CD8-positive, alpha-beta memory T cell (primary cell): ENCODE measurements around the gene ARID1B. TPM values are rescaled to one million over a fixed set of nuclear protein-coding genes. Genes with fewer than 3 reads are reported as not detected.

Source experiments
- CTCF ChIA-PET: fragments of 350-600 bp; sonication (Branson Sonifier 250); formaldehyde crosslinking; loops from one replicate; lab custom pipeline; 2021; ENCODE audit warnings: antibody characterized with exemption; lab: Charles Lee
- POLR2A ChIA-PET: fragments of 350-600 bp; sonication (Branson Sonifier 250); formaldehyde crosslinking; loops from one replicate; lab custom pipeline; 2021; ENCODE audit warnings: antibody characterized with exemption; lab: Charles Lee
- DNase-seq, 5 donors: peaks; one replicate each; pipeline versions ENCODE4 v3.0.0 to v3.0.0-alpha.2; 2020 to 2022; ENCODE audit warnings: mixed read lengths in 1 of 5
- H3K27ac ChIP-seq: one replicate; pipeline ENCODE4 v1.7.0; 2013; ENCODE audit warnings: low read depth, mild to moderate bottlenecking, low read length, moderate library complexity
- H3K27me3 ChIP-seq: 2 replicates; pipeline ENCODE4 v1.7.0; 2013; ENCODE audit warnings: low read length, mild to moderate bottlenecking; ENCODE audit not compliant: insufficient read depth, poor library complexity, severe bottlenecking
- H3K36me3 ChIP-seq: 2 replicates; pipeline ENCODE4 v1.7.0; 2013; ENCODE audit warnings: mild to moderate bottlenecking, low read length, moderate library complexity; ENCODE audit not compliant: insufficient read depth
- H3K4me1 ChIP-seq: 2 replicates; pipeline ENCODE4 v1.7.0; 2013; ENCODE audit warnings: mild to moderate bottlenecking, low read length, moderate library complexity; ENCODE audit not compliant: insufficient read depth
- H3K4me3 ChIP-seq: 2 replicates; pipeline ENCODE4 v1.7.0; 2013; ENCODE audit warnings: mild to moderate bottlenecking, low read length
- H3K9me3 ChIP-seq: 2 replicates; pipeline ENCODE4 v1.7.0; 2013; ENCODE audit warnings: mild to moderate bottlenecking, low read length
- H3K27ac Mint-ChIP-seq, 8 donors: one replicate each; pipeline ENCODE4 v1.8.0; 2020 to 2021; ENCODE audit warnings: mixed read lengths in 8 of 8, mild to moderate bottlenecking in 6 of 8, inconsistent platforms in 3 of 8, moderate library complexity in 3 of 8
- H3K27me3 Mint-ChIP-seq, 2 donors: one replicate each; pipeline ENCODE4 v1.8.0; 2020 to 2021; ENCODE audit warnings: mixed read lengths in 2 of 2, mild to moderate bottlenecking in 1 of 2, moderate library complexity in 1 of 2
- H3K36me3 Mint-ChIP-seq, 3 donors: one replicate each; pipeline ENCODE4 v1.8.0; 2020 to 2021; ENCODE audit warnings: mixed read lengths in 3 of 3, inconsistent platforms in 1 of 3, mild to moderate bottlenecking in 1 of 3
- H3K4me1 Mint-ChIP-seq, 3 donors: one replicate each; pipeline ENCODE4 v1.8.0; 2020 to 2021; ENCODE audit warnings: mixed read lengths in 3 of 3, inconsistent platforms in 1 of 3, mild to moderate bottlenecking in 1 of 3
- H3K4me3 Mint-ChIP-seq, 7 donors: one replicate each; pipeline ENCODE4 v1.8.0; 2020 to 2021; ENCODE audit warnings: mixed read lengths in 7 of 7, mild to moderate bottlenecking in 6 of 7, moderate library complexity in 4 of 7, inconsistent platforms in 2 of 7
- H3K9me3 Mint-ChIP-seq, 5 donors: one replicate each; pipeline ENCODE4 v1.8.0; 2020 to 2022; ENCODE audit warnings: mixed read lengths in 5 of 5, mild to moderate bottlenecking in 3 of 5, moderate library complexity in 2 of 5, inconsistent platforms in 1 of 5
- polyA plus RNA-seq: library from polyadenylated mRNA; unstranded; fragments of 300-500 nt; fragmentation: Illumina TruSeq; gene quantifications from one replicate; pipeline ENCODE4 v1.2.3, GENCODE V29; 2021
- total RNA-seq, 2 experiments: library from RNA; stranded (reverse); gene quantifications; one replicate each; pipeline ENCODE4 v1.2.3, GENCODE V29; 2021

The ARID1B gene
- total and polyA plus RNA-seq, 3 experiments from 2014 or later, result 19.1 to 57.9 (median 53.0) TPM

DNA sequence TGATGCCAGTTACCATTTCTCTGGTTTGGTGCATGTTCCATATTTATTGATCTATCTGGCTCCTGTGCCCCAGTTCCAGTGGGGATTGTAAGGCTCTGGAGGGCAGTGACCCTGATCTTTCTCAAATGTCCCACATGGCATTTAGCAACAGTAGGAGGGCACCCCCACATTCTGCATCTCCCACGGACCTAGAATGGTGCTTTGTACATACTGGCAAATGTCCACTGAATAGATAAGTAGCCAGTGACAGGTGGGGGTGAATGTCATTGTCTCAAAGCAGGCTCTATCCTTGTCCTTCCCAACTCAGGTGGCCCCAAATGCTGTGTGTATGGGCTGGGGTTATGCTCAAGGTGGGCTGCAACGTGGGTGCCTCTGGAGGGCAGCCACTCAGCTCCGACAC lies 462.0 kb downstream of the ARID1B start:
- H3K4me1 ChIP-seq, result peaks cover 12% of the 10 kb centered on the region
- peak overlapping the region in 1 of 8 donors; percentile 51 for H3K27ac Mint-ChIP-seq
- H3K27me3 ChIP-seq, result no peaks in the 10 kb centered on the region
- H3K36me3 ChIP-seq, result no peaks in the 10 kb centered on the region
- ChIA-PET POLR2A (interaction anchor here (1.2 kb wide), 1 partner anchor 36 kb away, joined by 3 read pairs; no protein-coding TSS in a partner anchor), CTCF (interaction anchor here (0.8 kb wide), 1 partner anchor 25 kb away, joined by 3 read pairs; no protein-coding TSS in a partner anchor)
- peaks cover 20 to 21% of the 10 kb centered on the region in 2 donors for H3K27me3 Mint-ChIP-seq
- no peak overlapping the region for H3K27ac ChIP-seq
- peaks cover 19 to 33% (median 30%) of the 10 kb centered on the region in 3 donors for H3K4me1 Mint-ChIP-seq
- H3K4me3 ChIP-seq, result no peak overlapping the region
- peaks cover 0 to 6% (median 3%) of the 10 kb centered on the region in 5 donors for H3K9me3 Mint-ChIP-seq
- H3K36me3 Mint-ChIP-seq, result peaks cover 2 to 3% (median 3%) of the 10 kb centered on the region in 3 donors
- H3K9me3 ChIP-seq, result no peaks in the 10 kb centered on the region
- DNase-seq, result no peak
- H3K4me3 Mint-ChIP-seq, result peak overlapping the region in 1 of 7 donors; percentile 19

GRCh38 chr6:157239671-157240058 lies 462.5 kb downstream of the ARID1B start:
- ChIA-PET CTCF (interaction anchor here (0.8 kb wide), 1 partner anchor 24 kb away, joined by 3 read pairs; no protein-coding TSS in a partner anchor), POLR2A (interaction anchor here (1.2 kb wide), 1 partner anchor 35 kb away, joined by 3 read pairs; no protein-coding TSS in a partner anchor)
- no peak overlapping the region for H3K4me3 Mint-ChIP-seq
- Histone ChIP-seq H3K27ac (no peak overlapping the region), H3K9me3 (no peaks in the 10 kb centered on the region), H3K27me3 (no peaks in the 10 kb centered on the region), H3K4me3 (no peak overlapping the region), H3K36me3 (no peaks in the 10 kb centered on the region), H3K4me1 (peaks cover 11% of the 10 kb centered on the region)
- H3K9me3 Mint-ChIP-seq, result peaks cover 0 to 5% (median 3%) of the 10 kb centered on the region in 5 donors
- peaks cover 17 to 19% of the 10 kb centered on the region in 2 donors for H3K27me3 Mint-ChIP-seq
- DNase-seq, result no peak
- peaks cover 17 to 29% (median 24%) of the 10 kb centered on the region in 3 donors for H3K4me1 Mint-ChIP-seq
- H3K27ac Mint-ChIP-seq, result no peak overlapping the region
- H3K36me3 Mint-ChIP-seq, result peaks cover 2 to 3% (median 3%) of the 10 kb centered on the region in 3 donors

DNA sequence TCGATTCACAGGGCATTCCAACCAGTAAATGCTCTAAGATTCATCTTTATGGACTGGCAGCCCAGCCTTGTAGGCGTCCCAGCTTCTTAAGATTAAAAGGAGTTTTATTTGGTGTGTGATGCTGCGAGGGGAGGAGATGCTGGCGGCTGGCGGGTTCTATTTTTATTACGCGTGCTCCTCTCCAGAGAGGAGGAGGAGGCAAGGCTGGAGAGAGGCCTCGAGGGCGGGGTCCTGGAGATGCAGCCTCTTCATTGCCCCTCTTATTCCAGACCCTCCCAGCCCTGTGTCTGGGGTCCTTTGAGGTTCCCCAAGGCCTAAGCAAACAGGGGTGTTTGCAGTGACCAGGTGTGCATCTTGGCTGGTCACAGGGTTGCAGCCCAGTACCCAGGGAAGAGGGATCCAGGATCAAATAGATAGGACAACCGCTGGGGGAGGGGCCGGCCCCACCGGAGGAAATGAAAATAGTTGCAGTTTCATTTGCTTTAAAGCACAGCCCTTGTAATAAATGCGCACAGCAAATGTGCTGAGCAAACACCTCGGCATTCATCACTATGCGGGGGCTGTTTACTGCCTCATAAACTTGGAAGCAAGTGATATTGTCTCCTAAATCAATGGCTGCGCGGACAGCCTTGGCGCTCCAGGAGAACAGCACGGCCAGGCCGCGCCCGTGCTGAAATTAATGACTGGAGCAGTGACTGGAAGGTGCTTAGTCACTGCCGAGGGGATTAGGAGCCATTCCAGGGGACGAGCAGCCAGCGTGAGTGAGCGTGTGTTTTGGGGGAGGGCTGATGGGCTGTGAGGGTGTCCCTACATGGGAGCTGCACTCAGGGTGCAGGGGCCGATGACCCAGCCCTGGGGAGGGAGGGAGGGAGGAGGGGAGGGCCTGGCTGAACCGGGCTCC lies 463.1 kb downstream of the ARID1B start:
- H3K27ac Mint-ChIP-seq, result no peak overlapping the region
- Histone ChIP-seq H3K27me3 (no peaks in the 10 kb centered on the region), H3K4me1 (peaks cover 5% of the 10 kb centered on the region), H3K4me3 (no peak overlapping the region), H3K9me3 (no peaks in the 10 kb centered on the region), H3K36me3 (no peaks in the 10 kb centered on the region), H3K27ac (peak overlapping the region; percentile 53)
- H3K36me3 Mint-ChIP-seq, result peaks cover 2 to 3% (median 2%) of the 10 kb centered on the region in 3 donors
- ChIA-PET CTCF (interaction anchor here (0.8 kb wide), 1 partner anchor 24 kb away, joined by 3 read pairs; no protein-coding TSS in a partner anchor), POLR2A (interaction anchor here (1.2 kb wide), 1 partner anchor 34 kb away, joined by 3 read pairs; no protein-coding TSS in a partner anchor)
- H3K9me3 Mint-ChIP-seq, result peaks cover 0 to 4% (median 3%) of the 10 kb centered on the region in 5 donors
- peak overlapping the region in 2 of 7 donors; percentile 42 for H3K4me3 Mint-ChIP-seq
- no peak for DNase-seq
- peaks cover 15 to 17% of the 10 kb centered on the region in 2 donors for H3K27me3 Mint-ChIP-seq
- peaks cover 12 to 24% (median 20%) of the 10 kb centered on the region in 3 donors for H3K4me1 Mint-ChIP-seq

GRCh38 chr6:157240960-157241311 lies 463.8 kb downstream of the ARID1B start:
- ChIA-PET POLR2A (no interaction called here), CTCF (no interaction called here)
- Histone ChIP-seq H3K9me3 (no peaks in the 10 kb centered on the region), H3K4me1 (no peaks in the 10 kb centered on the region), H3K36me3 (no peaks in the 10 kb centered on the region), H3K27me3 (no peaks in the 10 kb centered on the region), H3K4me3 (no peak overlapping the region), H3K27ac (no peak overlapping the region)
- peaks cover 12% of the 10 kb centered on the region in 2 donors for H3K27me3 Mint-ChIP-seq
- no peak for DNase-seq
- H3K9me3 Mint-ChIP-seq, result peaks cover 0 to 4% (median 3%) of the 10 kb centered on the region in 5 donors
- no peak overlapping the region for H3K4me3 Mint-ChIP-seq
- H3K4me1 Mint-ChIP-seq, result peaks cover 7 to 19% (median 14%) of the 10 kb centered on the region in 3 donors
- peaks cover 0 to 3% (median 2%) of the 10 kb centered on the region in 3 donors for H3K36me3 Mint-ChIP-seq
- no peak overlapping the region for H3K27ac Mint-ChIP-seq

DNA sequence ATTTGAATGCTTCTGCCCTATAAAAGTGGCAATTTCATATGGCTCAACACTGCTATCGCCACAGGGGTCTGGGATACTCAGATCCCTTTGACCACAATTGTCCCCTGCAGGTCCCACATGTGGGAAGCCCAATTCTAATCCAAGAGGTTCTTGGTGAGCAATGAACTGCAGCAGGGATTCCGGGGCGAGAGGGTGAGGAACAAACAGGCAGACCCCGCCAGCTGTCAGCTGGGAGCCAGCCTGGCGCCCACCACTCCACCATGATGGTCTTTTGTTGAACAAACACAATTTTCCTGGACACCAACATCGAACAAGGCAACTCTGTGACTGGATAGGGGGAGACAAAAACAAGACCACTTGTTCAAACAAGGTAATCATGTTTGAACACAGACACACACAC lies 465.6 kb downstream of the ARID1B start:
- Mint-ChIP-seq H3K9me3 (peaks cover 0 to 4% (median 3%) of the 10 kb centered on the region in 5 donors), H3K36me3 (peaks cover 0 to 11% (median 2%) of the 10 kb centered on the region in 3 donors), H3K4me1 (peaks cover 0 to 11% (median 5%) of the 10 kb centered on the region in 3 donors), H3K27me3 (peaks cover 7 to 12% of the 10 kb centered on the region in 2 donors), H3K27ac (no peak overlapping the region), H3K4me3 (no peak overlapping the region)
- Histone ChIP-seq H3K9me3 (peaks cover under 1% of the 10 kb centered on the region), H3K36me3 (no peaks in the 10 kb centered on the region), H3K27me3 (no peaks in the 10 kb centered on the region), H3K4me3 (no peak overlapping the region), H3K4me1 (no peaks in the 10 kb centered on the region), H3K27ac (no peak overlapping the region)
- no peak for DNase-seq
- ChIA-PET CTCF (no interaction called here), POLR2A (no interaction called here)

DNA sequence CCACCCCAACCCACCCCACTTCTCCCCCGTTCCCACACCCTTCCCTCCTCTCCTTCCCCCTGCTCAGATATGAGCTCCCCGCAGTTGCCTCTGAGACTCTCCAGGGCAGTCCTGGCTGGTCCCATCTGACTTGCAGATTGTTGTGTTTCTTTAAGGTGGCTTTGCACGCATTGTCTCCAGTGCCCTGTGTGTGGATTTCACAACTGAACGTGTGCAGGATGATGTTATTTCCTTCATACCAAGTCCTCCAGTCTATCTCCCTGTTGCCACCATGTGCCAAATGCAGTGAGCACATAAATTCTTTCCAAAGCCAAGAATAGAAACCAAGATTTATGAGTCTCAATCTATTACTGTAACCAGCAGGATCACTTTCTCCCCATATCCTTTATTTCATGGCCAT lies 467.0 kb downstream of the ARID1B start:
- peaks cover 6% of the 10 kb centered on the region for H3K9me3 ChIP-seq
- H3K4me3 ChIP-seq, result no peak overlapping the region
- H3K27me3 Mint-ChIP-seq, result peaks cover 6 to 10% of the 10 kb centered on the region in 2 donors
- peaks cover 0 to 11% (median 0%) of the 10 kb centered on the region in 3 donors for H3K4me1 Mint-ChIP-seq
- H3K27me3 ChIP-seq, result no peaks in the 10 kb centered on the region
- H3K27ac ChIP-seq, result no peak overlapping the region
- DNase-seq, result no peak
- H3K36me3 Mint-ChIP-seq, result peaks cover 0 to 14% (median 2%) of the 10 kb centered on the region in 3 donors
- CTCF ChIA-PET, result interaction anchor here (2.6 kb wide), 1 partner anchor 8 kb away, joined by 12 read pairs; no protein-coding TSS in a partner anchor
- H3K9me3 Mint-ChIP-seq, result peaks cover 3 to 10% (median 8%) of the 10 kb centered on the region in 5 donors
- POLR2A ChIA-PET, result no interaction called here
- H3K27ac Mint-ChIP-seq, result no peak overlapping the region
- no peak overlapping the region for H3K4me3 Mint-ChIP-seq
- no peaks in the 10 kb centered on the region for H3K36me3 ChIP-seq
- no peaks in the 10 kb centered on the region for H3K4me1 ChIP-seq

DNA sequence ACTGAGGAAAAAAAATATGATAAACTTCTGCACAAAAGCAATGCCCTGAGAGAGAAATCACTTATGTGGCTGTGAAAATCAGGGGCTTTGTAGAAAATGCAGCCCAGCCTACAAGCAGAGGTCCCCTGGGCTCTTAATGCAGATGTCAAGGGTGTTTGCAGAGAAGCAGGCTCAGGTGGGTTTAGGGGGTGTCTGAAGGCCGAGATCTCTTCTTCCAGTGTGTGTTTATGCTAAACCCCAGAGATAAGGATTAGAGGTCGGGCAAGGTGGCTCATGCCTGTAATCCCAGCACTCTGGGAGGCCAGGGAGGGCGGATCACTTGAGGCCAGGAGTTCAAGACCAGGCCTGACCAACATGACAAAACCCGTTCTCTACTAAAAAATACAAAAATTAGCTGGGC lies 467.6 kb downstream of the ARID1B start:
- no peaks in the 10 kb centered on the region for H3K36me3 ChIP-seq

More for the DNA sequence above, 467.6 kb downstream of the ARID1B start:
- Mint-ChIP-seq H3K36me3 (peaks cover 0 to 14% (median 2%) of the 10 kb centered on the region in 3 donors), H3K4me3 (no peak overlapping the region), H3K27ac (no peak overlapping the region), H3K4me1 (peaks cover 0 to 10% (median 0%) of the 10 kb centered on the region in 3 donors), H3K9me3 (peaks cover 5 to 10% (median 8%) of the 10 kb centered on the region in 5 donors), H3K27me3 (peaks cover 6 to 8% of the 10 kb centered on the region in 2 donors)
- CTCF ChIA-PET, result interaction anchor here (2.6 kb wide), 1 partner anchor 9 kb away, joined by 12 read pairs; no protein-coding TSS in a partner anchor
- H3K4me1 ChIP-seq, result no peaks in the 10 kb centered on the region
- peak in 1 of 5 donors; percentile 9 for DNase-seq
- no peak overlapping the region for H3K27ac ChIP-seq
- H3K9me3 ChIP-seq, result peaks cover 6% of the 10 kb centered on the region
- H3K27me3 ChIP-seq, result no peaks in the 10 kb centered on the region
- POLR2A ChIA-PET, result no interaction called here
- H3K4me3 ChIP-seq, result no peak overlapping the region
